ENCODE measurements around the gene RNF187. TPM values are rescaled to one million over a fixed set of nuclear protein-coding genes. Genes with fewer than 3 reads are reported as not detected.

The RNF187 gene
- polyA plus RNA-seq, 1 donor (not counting 4 experiments of a cell fraction or from before 2014, with no cell fraction given): 65.8 TPM

- dilution Hi-C loops (cut with MboI; ENCODE audit: extremely low pct_ligation_motif_present, low sequenced_read_pairs): no loop called here
- Histone ChIP-seq H3K27ac (ENCODE audit: control insufficient read depth, insufficient read depth, low read length) (no peak overlapping the region), H4K20me1 (ENCODE audit: control insufficient read depth, extremely low read depth, insufficient read depth, low read length) (no peaks in the 10 kb centered on the region), H3K9ac (ENCODE audit: control insufficient read depth, extremely low read depth, insufficient read depth, low read length) (no peak overlapping the region), H3K4me1 (ENCODE audit: control insufficient read depth, extremely low read depth, insufficient read depth, low read length) (peaks cover 7% of the 10 kb centered on the region), H3K79me2 (ENCODE audit: control insufficient read depth, insufficient read depth, low read length) (no peaks in the 10 kb centered on the region), H3K9me3 (ENCODE audit: control insufficient read depth, low read depth, low read length) (no peaks in the 10 kb centered on the region), H2AFZ (ENCODE audit: control insufficient read depth, low read length) (no peak overlapping the region), H3K4me2 (ENCODE audit: control insufficient read depth, extremely low read depth, insufficient read depth, low read depth, low read length) (no peak overlapping the region), H3K4me3 (ENCODE audit: control insufficient read depth in 2 of 3, extremely low read depth in 1 of 3, insufficient read depth in 2 of 3, low read depth in 1 of 3, low read length in 3 of 3) (no peak overlapping the region), H3K27me3 (ENCODE audit: control insufficient read depth, extremely low read depth, insufficient read depth, low read length) (peaks cover 8% of the 10 kb centered on the region), H3K9me1 (ENCODE audit: control insufficient read depth, extremely low read depth, insufficient read depth, low read length) (no peaks in the 10 kb centered on the region), H3K36me3 (ENCODE audit: control insufficient read depth in 2 of 2, extremely low read depth in 1 of 2, insufficient read depth in 2 of 2, low read length in 2 of 2) (no peaks in the 10 kb centered on the region)
- TF ChIP-seq, protein P1, sequence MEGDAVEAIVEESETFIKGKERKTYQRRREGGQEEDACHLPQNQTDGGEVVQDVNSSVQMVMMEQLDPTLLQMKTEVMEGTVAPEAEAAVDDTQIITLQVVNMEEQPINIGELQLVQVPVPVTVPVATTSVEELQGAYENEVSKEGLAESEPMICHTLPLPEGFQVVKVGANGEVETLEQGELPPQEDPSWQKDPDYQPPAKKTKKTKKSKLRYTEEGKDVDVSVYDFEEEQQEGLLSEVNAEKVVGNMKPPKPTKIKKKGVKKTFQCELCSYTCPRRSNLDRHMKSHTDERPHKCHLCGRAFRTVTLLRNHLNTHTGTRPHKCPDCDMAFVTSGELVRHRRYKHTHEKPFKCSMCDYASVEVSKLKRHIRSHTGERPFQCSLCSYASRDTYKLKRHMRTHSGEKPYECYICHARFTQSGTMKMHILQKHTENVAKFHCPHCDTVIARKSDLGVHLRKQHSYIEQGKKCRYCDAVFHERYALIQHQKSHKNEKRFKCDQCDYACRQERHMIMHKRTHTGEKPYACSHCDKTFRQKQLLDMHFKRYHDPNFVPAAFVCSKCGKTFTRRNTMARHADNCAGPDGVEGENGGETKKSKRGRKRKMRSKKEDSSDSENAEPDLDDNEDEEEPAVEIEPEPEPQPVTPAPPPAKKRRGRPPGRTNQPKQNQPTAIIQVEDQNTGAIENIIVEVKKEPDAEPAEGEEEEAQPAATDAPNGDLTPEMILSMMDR (optimal IDR thresholded peaks at IDR 0.05 in 1 of 3, IDR thresholded peaks at IDR 0.05 in 1 of 3, conservative IDR thresholded peaks at IDR 0.05 in 1 of 3; ENCODE audit: extremely low read depth in 1 of 3, insufficient read depth in 2 of 3, low read length in 3 of 3): no peak
- TF ChIP-seq EZH2 (IDR thresholded peaks at IDR 0.05; ENCODE audit: low read length): no peak
- no peak for DNase-seq (ENCODE audit: low read depth, low spot score)
- no peak for FAIRE-seq
Measured at GRCh38 chr1:228541725-228542124, 54.5 kb downstream of the RNF187 start.

DNA sequence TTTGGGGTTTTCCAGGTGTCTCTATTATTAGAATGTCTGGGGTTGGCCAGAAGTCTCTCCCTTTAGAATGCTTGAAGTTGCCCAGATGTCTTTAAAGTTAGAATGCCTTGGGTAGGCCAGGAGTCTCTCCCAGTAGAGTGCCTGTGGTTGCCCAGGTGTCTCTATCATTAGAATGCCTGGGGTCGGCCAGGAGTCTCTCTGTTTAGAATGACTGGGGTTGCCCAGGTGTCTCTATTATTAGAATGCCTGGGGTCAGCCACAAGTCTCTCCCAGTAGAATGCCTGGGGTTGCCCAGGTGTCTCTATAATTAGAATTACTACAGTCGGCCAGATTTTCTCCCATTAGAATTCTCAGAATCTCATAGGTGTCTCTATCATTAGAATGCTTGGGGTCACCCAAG, 55.2 kb downstream of the RNF187 start:
- H3K36me3 ChIP-seq (ENCODE audit: control insufficient read depth in 2 of 2, extremely low read depth in 1 of 2, insufficient read depth in 2 of 2, low read length in 2 of 2): no peaks in the 10 kb centered on the region
- no peak for FAIRE-seq
- DNase-seq (ENCODE audit: low read depth, low spot score): no peak

More for the DNA sequence above, 55.2 kb downstream of the RNF187 start:
- no peak for TF ChIP-seq EZH2 (IDR thresholded peaks at IDR 0.05; ENCODE audit: low read length)
- TF ChIP-seq, protein P1 (optimal IDR thresholded peaks at IDR 0.05 in 1 of 3, IDR thresholded peaks at IDR 0.05 in 1 of 3, conservative IDR thresholded peaks at IDR 0.05 in 1 of 3; ENCODE audit: extremely low read depth in 1 of 3, insufficient read depth in 2 of 3, low read length in 3 of 3): no peak
- no peak overlapping the region for H3K4me2 ChIP-seq (ENCODE audit: control insufficient read depth, extremely low read depth, insufficient read depth, low read depth, low read length)
- H3K27me3 ChIP-seq (ENCODE audit: control insufficient read depth, extremely low read depth, insufficient read depth, low read length): peaks cover 8% of the 10 kb centered on the region
- no peak overlapping the region for H3K4me3 ChIP-seq (ENCODE audit: control insufficient read depth in 2 of 3, extremely low read depth in 1 of 3, insufficient read depth in 2 of 3, low read depth in 1 of 3, low read length in 3 of 3)
- H3K9ac ChIP-seq (ENCODE audit: control insufficient read depth, extremely low read depth, insufficient read depth, low read length): no peak overlapping the region
- H3K4me1 ChIP-seq (ENCODE audit: control insufficient read depth, extremely low read depth, insufficient read depth, low read length): peaks cover 7% of the 10 kb centered on the region
- no peaks in the 10 kb centered on the region for H4K20me1 ChIP-seq (ENCODE audit: control insufficient read depth, extremely low read depth, insufficient read depth, low read length)
- no peak overlapping the region for H2AFZ ChIP-seq (ENCODE audit: control insufficient read depth, low read length)
- H3K27ac ChIP-seq (ENCODE audit: control insufficient read depth, insufficient read depth, low read length): no peak overlapping the region
- H3K9me3 ChIP-seq (ENCODE audit: control insufficient read depth, low read depth, low read length): no peaks in the 10 kb centered on the region
- H3K9me1 ChIP-seq (ENCODE audit: control insufficient read depth, extremely low read depth, insufficient read depth, low read length): no peaks in the 10 kb centered on the region
- no peaks in the 10 kb centered on the region for H3K79me2 ChIP-seq (ENCODE audit: control insufficient read depth, insufficient read depth, low read length)
- dilution Hi-C loops (cut with MboI; ENCODE audit: extremely low pct_ligation_motif_present, low sequenced_read_pairs): no loop called here
